Stimulated activated naive CD4-positive, alpha-beta T cell (primary cell): ENCODE data around the gene CEP97.
"Not testable (repeated sequence)": the region's sequence is repeated elsewhere in the genome, so short reads cannot be mapped to it uniquely, and the experiment has no call there.

Experiments
- DNase-seq, 6 experiments: peaks; one replicate each; lab custom pipeline; 2025; lab: John Stamatoyannopoulos, UW

Gene CEP97

GRCh38 chr3:101724329-101725193 is at the start of gene CEP97:
TSS of gene CEP97 (plus strand) at chr3:101724614. CDS start at chr3:101724677, 63 bp downstream.
- DNase-seq: peak; percentile 73 to 98 (median 89)

GRCh38 chr3:101675709-101676215 is 48.7 kb upstream of the CEP97 start:
- DNase-seq: no peak

- no peak for DNase-seq
Measured at GRCh38 chr3:101676216-101676764, 48.1 kb upstream of the CEP97 start.

GRCh38 chr3:101676765-101677435 is 47.5 kb upstream of the CEP97 start, which contains the start of gene ZBTB11:
TSS of gene ZBTB11 (minus strand) at chr3:101677132. CDS start at chr3:101676914, 218 bp downstream.
- DNase-seq: no peak

- DNase-seq: no peak
Measured at GRCh38 chr3:101677436-101678286, 46.8 kb upstream of the CEP97 start.

- not testable (repeated sequence) for DNase-seq
Measured at GRCh38 chr3:101678837-101679236, 45.6 kb upstream of the CEP97 start.

- DNase-seq: no peak
Measured at GRCh38 chr3:101680466-101680865, 43.9 kb upstream of the CEP97 start.

- DNase-seq: no peak
Measured at GRCh38 chr3:101685050-101685400, 39.4 kb upstream of the CEP97 start.

- DNase-seq: no peak
Measured at GRCh38 chr3:101685870-101686307, 38.5 kb upstream of the CEP97 start.

- no peak for DNase-seq
Measured at GRCh38 chr3:101687142-101687931, 37.1 kb upstream of the CEP97 start.

- no peak for DNase-seq
Measured at GRCh38 chr3:101689286-101689685, 35.1 kb upstream of the CEP97 start.

- DNase-seq: no peak
Measured at GRCh38 chr3:101690972-101691371, 33.4 kb upstream of the CEP97 start.

GRCh38 chr3:101691685-101692671 is 32.4 kb upstream of the CEP97 start:
- DNase-seq: not testable (repeated sequence)

GRCh38 chr3:101693540-101693939 is 30.9 kb upstream of the CEP97 start:
- not testable (repeated sequence) for DNase-seq

- DNase-seq: not testable (repeated sequence)
Measured at GRCh38 chr3:101694836-101695235, 29.6 kb upstream of the CEP97 start.

GRCh38 chr3:101695779-101696372 is 28.5 kb upstream of the CEP97 start:
- no peak for DNase-seq

GRCh38 chr3:101701696-101702634 is 22.4 kb upstream of the CEP97 start:
- DNase-seq: no peak

- DNase-seq: no peak
Measured at GRCh38 chr3:101702726-101703125, 21.7 kb upstream of the CEP97 start.
